HepG2 (cell line): ENCODE measurements around the gene JAG1. TPM values are rescaled to one million over a fixed set of nuclear protein-coding genes. Genes with fewer than 3 reads are reported as not detected.
A peak's percentile ranks its signal among the peaks of the same experiment; 100 is the strongest.

Source experiments
- ASH2L ChIP-seq: fragments of 300-600, 200-600 bp; sonication (generic); IDR thresholded peaks from 2 replicates; pipeline ENCODE4 v1.7.0; 2017; ENCODE audit warnings: low read depth, mild to moderate bottlenecking, moderate library complexity, mixed read lengths, low read length; ENCODE audit not compliant: insufficient read length
- ERF ChIP-seq: IDR thresholded peaks from 2 replicates; pipeline ENCODE4 v1.6.1; 2018; ENCODE audit warnings: missing biosample characterization, missing genetic modification reagents
- HOXA3 ChIP-seq: sonication (generic); formaldehyde crosslinking; IDR thresholded peaks from 2 replicates; pipeline ENCODE4 v1.5.0; 2020; ENCODE audit warnings: missing genetic modification reagents
- MTERF4 ChIP-seq: sonication (generic); formaldehyde crosslinking; IDR thresholded peaks from 2 replicates; pipeline ENCODE4 v1.8.0; 2023; ENCODE audit warnings: mild to moderate bottlenecking, missing genetic modification reagents
- SETDB1 ChIP-seq: sonication (generic); formaldehyde crosslinking; IDR thresholded peaks from 2 replicates; pipeline ENCODE4 v1.5.1; 2020; ENCODE audit warnings: missing genetic modification reagents, mild to moderate bottlenecking, borderline replicate concordance
- SIN3B ChIP-seq: fragments of 150-350 bp; IDR thresholded peaks from 2 replicates; pipeline ENCODE4 v1.6.1; 2014; ENCODE audit warnings: low read length
- SYNCRIP ChIP-seq: fragments of 200-400 bp; formaldehyde crosslinking; IDR thresholded peaks from 2 replicates; pipeline ENCODE4 v1.6.1; 2018; ENCODE audit warnings: mild to moderate bottlenecking, low read depth, low read length; ENCODE audit not compliant: insufficient read depth
- USF2 ChIP-seq, 2 experiments: sonication (generic) in 1 of 2; formaldehyde crosslinking in 1 of 2; IDR thresholded peaks; 2 replicates each; pipeline versions ENCODE4 v1.5.1 to v1.6.1; 2011 to 2020; ENCODE audit warnings: borderline replicate concordance in 1 of 2, low read depth in 1 of 2, low read length in 1 of 2, mild to moderate bottlenecking in 1 of 2, missing genetic modification reagents in 1 of 2, moderate library complexity in 1 of 2
- YEATS2 ChIP-seq: sonication (generic); formaldehyde crosslinking; IDR thresholded peaks from 2 replicates; pipeline ENCODE4 v1.4.0; 2020; ENCODE audit warnings: missing genetic modification reagents, borderline replicate concordance
- ZBTB8A ChIP-seq: sonication (generic); formaldehyde crosslinking; IDR thresholded peaks from 2 replicates; pipeline ENCODE4 v1.4.0; 2020; ENCODE audit warnings: mild to moderate bottlenecking, low read depth, missing genetic modification reagents, borderline replicate concordance
- ZNF263 ChIP-seq: sonication (generic); formaldehyde crosslinking; IDR thresholded peaks from 2 replicates; pipeline ENCODE4 v1.4.0; 2020; ENCODE audit warnings: missing genetic modification reagents
- ZNF563 ChIP-seq: sonication (generic); formaldehyde crosslinking; IDR thresholded peaks from 2 replicates; pipeline ENCODE4 v1.8.0; 2022; ENCODE audit warnings: mild to moderate bottlenecking, moderate library complexity, missing genetic modification reagents
- ZNF580 ChIP-seq: IDR thresholded peaks from 2 replicates; pipeline ENCODE4 v1.6.1; 2016; ENCODE audit warnings: low read depth, borderline replicate concordance
- ZNF660 ChIP-seq: sonication (generic); formaldehyde crosslinking; IDR thresholded peaks from 2 replicates; pipeline ENCODE4 v1.5.1; 2020; ENCODE audit warnings: mild to moderate bottlenecking, low read depth, missing genetic modification reagents, borderline replicate concordance
- ZNF710 ChIP-seq: sonication (generic); formaldehyde crosslinking; IDR thresholded peaks from 2 replicates; pipeline ENCODE4 v1.5.0; 2020; ENCODE audit warnings: mild to moderate bottlenecking, missing genetic modification reagents, borderline replicate concordance
- ZNF713 ChIP-seq: sonication (generic); formaldehyde crosslinking; IDR thresholded peaks from 2 replicates; pipeline ENCODE4 v1.4.0; 2020; ENCODE audit warnings: mild to moderate bottlenecking, missing genetic modification reagents
- polyA plus RNA-seq, 8 experiments: library from polyadenylated mRNA; depleted of rRNA in 3 of 8; stranded (reverse) in 7 of 8; unstranded in 1 of 8; fragments of >200 nt; fragmentation: Illumina TruSeq in 4 of 8; extraction: Trizol in 4 of 8; gene quantifications; 2 replicates each; pipeline versions ENCODE4 v1.2.1 to v1.2.3, GENCODE V29; 2011 to 2016; ENCODE audit warnings: low read depth in 4 of 8, missing spikeins in 1 of 8, mixed read lengths in 1 of 8; ENCODE audit not compliant: insufficient read depth in 1 of 8
- total RNA-seq, 5 experiments: library from RNA; depleted of rRNA; stranded (reverse); fragments of >200 nt; fragmentation: Illumina TruSeq; extraction: Trizol; gene quantifications; 2 replicates each; pipeline ENCODE4 v1.2.3, GENCODE V29; 2016; ENCODE audit warnings: low read depth in 1 of 5
- TF ChIP-seq, protein P1 (sequence below): sonication (generic); formaldehyde crosslinking; IDR thresholded peaks from 2 replicates; pipeline ENCODE4 v1.4.0; 2020; ENCODE audit warnings: mild to moderate bottlenecking, missing genetic modification reagents

The JAG1 gene
- total and polyA plus RNA-seq, 2 of the 13 experiments (the other 11 are each of a cell fraction or from before 2014, with no cell fraction given) = 47.1 to 56.3 TPM

DNA sequence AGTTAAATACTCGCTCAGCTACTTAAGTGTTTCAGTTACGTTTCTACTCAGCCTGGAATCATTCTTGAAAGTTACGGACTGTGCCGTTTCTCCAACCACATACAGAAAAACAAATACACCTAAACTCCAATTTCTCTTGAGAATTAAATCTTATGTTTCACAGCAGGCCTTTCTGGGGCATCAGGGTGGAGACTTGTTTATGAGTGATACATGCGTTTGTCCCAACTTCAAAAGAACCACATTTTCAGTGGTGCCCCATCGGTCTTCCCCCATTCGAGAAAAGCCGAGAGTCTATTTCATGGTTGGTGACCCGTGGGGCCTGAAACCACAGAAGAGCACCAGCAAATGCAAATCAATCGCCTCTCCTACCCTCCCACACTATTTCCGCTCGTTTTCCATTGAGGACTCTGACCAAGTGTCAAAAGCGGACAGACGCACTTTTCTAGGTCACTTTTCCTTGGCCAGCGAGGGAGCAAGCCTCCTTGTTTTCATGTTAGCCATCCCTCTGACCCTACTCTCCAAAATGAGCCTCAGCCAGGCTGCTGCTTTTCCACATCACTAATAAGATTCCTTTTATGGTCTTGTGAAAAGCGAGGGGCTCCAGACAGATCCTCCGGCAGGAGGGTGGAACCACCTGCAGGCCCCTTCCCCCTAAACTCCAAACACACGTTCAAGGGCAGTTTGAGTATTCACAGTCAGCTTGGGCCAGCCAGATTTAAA is 3.1 kb downstream of the JAG1 start (continued):
- TF ChIP-seq, protein P1, sequence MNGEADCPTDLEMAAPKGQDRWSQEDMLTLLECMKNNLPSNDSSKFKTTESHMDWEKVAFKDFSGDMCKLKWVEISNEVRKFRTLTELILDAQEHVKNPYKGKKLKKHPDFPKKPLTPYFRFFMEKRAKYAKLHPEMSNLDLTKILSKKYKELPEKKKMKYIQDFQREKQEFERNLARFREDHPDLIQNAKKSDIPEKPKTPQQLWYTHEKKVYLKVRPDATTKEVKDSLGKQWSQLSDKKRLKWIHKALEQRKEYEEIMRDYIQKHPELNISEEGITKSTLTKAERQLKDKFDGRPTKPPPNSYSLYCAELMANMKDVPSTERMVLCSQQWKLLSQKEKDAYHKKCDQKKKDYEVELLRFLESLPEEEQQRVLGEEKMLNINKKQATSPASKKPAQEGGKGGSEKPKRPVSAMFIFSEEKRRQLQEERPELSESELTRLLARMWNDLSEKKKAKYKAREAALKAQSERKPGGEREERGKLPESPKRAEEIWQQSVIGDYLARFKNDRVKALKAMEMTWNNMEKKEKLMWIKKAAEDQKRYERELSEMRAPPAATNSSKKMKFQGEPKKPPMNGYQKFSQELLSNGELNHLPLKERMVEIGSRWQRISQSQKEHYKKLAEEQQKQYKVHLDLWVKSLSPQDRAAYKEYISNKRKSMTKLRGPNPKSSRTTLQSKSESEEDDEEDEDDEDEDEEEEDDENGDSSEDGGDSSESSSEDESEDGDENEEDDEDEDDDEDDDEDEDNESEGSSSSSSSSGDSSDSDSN (CRISPR knock-in tag) = no peak
- TF ChIP-seq SETDB1 (CRISPR knock-in tag) (no peak), MTERF4 (CRISPR knock-in tag) (no peak), HOXA3 (CRISPR knock-in tag) (peak; percentile 59; the same call in 1 of the 2 replicates), SYNCRIP (no peak), ZNF263 (0 out of 2 replicates have a peak, but pooled peaks have one; percentile 27), ZNF713 (CRISPR knock-in tag) (no peak), YEATS2 (CRISPR knock-in tag) (no peak), ZNF660 (CRISPR knock-in tag) (no peak), ZBTB8A (CRISPR knock-in tag) (peak; percentile 65; the same call in 1 of the 2 replicates), ASH2L (no peak), USF2 (IDR thresholded peaks at IDR 0.05; ENCODE audit: low read depth, low read length) (no peak), USF2 (CRISPR knock-in tag; IDR thresholded peaks at IDR 0.05; ENCODE audit: borderline replicate concordance) (no peak), SIN3B (0 out of 2 replicates have a peak, but pooled peaks have one; percentile 9), ZNF710 (CRISPR knock-in tag) (no peak), ZNF580 (CRISPR knock-in tag) (no peak), ERF (peak; percentile 17; the same call in 1 of the 2 replicates), ZNF563 (CRISPR knock-in tag) (peak; percentile 15; the same call in 1 of the 2 replicates)
